AG04449 (cell line): Measurements from ENCODE around the gene PRDM5.
"Not testable (repeated sequence)": the region's sequence is repeated elsewhere in the genome, so short reads cannot be mapped to it uniquely, and the experiment has no call there.

ENCODE experiments used
- CTCF ChIA-PET: fragments of 350-600 bp; formaldehyde crosslinking; extraction: SDS; loops from one replicate; lab custom pipeline; 2021; ENCODE audit warnings: antibody characterized with exemption; lab: Yijun Ruan, JAX
- POLR2A ChIA-PET: fragments of 400-600, 350-600 bp; formaldehyde crosslinking; extraction: SDS; loops from one replicate; lab custom pipeline; 2020; ENCODE audit warnings: antibody characterized with exemption, inconsistent platforms; lab: Yijun Ruan, JAX
- DNase-seq: peaks from one replicate; pipeline ENCODE4 v3.0.0-alpha.2; 2010; ENCODE audit warnings: low read depth, low spot score
- H3K4me3 ChIP-seq: 2 replicates; pipeline ENCODE4 v1.5.1; 2011; ENCODE audit warnings: low read depth, mild to moderate bottlenecking, control low read depth, low read length
- TF ChIP-seq, protein P1 (sequence below): IDR thresholded peaks from one replicate; pipeline ENCODE4 v1.5.1; 2011; ENCODE audit warnings: mild to moderate bottlenecking, moderate library complexity, low read length, control low read depth, inconsistent platforms; ENCODE audit not compliant: insufficient read depth; ENCODE audit errors: missing control alignments

The PRDM5 gene

GRCh38 chr4:120749445-120750151, 172.9 kb downstream of the PRDM5 start:
- TF ChIP-seq, protein P1, sequence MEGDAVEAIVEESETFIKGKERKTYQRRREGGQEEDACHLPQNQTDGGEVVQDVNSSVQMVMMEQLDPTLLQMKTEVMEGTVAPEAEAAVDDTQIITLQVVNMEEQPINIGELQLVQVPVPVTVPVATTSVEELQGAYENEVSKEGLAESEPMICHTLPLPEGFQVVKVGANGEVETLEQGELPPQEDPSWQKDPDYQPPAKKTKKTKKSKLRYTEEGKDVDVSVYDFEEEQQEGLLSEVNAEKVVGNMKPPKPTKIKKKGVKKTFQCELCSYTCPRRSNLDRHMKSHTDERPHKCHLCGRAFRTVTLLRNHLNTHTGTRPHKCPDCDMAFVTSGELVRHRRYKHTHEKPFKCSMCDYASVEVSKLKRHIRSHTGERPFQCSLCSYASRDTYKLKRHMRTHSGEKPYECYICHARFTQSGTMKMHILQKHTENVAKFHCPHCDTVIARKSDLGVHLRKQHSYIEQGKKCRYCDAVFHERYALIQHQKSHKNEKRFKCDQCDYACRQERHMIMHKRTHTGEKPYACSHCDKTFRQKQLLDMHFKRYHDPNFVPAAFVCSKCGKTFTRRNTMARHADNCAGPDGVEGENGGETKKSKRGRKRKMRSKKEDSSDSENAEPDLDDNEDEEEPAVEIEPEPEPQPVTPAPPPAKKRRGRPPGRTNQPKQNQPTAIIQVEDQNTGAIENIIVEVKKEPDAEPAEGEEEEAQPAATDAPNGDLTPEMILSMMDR: no peak
- no peak overlapping the region for H3K4me3 ChIP-seq
- ChIA-PET POLR2A (no interaction called here), CTCF (interaction anchor here (1.3 kb wide), 1 partner anchor 9 kb away, joined by 3 read pairs; no protein-coding TSS in a partner anchor)
- no peak for DNase-seq

DNA sequence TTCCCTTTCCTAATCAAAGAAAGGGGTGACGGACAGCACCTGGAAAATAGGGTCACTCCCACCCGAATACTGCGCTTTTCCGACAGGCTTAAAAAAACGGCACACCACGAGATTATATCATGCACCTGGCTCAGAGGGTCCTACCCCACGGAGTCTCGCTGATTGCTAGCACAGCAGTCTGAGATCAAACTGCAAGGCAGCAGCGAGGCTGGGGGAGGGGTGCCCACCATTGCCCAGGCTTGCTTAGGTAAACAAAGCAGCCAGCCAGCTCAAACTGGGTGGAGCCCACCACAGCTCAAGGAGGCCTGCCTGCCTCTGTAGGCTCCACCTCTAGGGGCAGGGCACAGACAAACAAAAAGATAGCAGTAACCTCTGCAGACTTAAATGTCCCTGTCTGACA, 180.9 kb downstream of the PRDM5 start:
- POLR2A ChIA-PET, H3K4me3 ChIP-seq, CTCF ChIA-PET, DNase-seq: not testable (repeated sequence)

GRCh38 chr4:120736312-120736711, 186.2 kb downstream of the PRDM5 start:
- POLR2A ChIA-PET: no interaction called here
- DNase-seq: no peak
- TF ChIP-seq, protein P1: no peak
- no peak overlapping the region for H3K4me3 ChIP-seq
- CTCF ChIA-PET: no interaction called here

DNA sequence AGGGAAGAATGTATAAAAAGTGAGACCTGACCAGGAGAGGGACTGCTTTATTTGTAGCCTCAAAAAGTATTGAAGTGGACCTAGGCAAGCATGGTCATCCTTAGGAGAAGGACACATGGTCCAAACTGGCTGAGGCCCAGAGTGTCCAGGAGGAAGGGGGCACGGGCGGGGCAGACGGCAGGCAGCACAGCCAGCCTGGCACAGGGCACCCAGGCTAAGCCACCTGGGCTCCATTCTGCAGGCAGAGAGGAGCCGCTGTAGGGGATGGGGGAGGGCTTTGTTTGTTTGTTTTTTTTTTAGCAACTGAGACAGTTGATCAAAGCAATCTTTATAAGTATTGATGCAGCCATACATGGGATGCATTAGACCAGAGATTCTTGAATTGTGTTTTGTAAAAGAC, 188.6 kb downstream of the PRDM5 start:
- ChIA-PET POLR2A (no interaction called here), CTCF (no interaction called here)
- no peak for DNase-seq
- H3K4me3 ChIP-seq: no peak overlapping the region
- TF ChIP-seq, protein P1: no peak

- ChIA-PET POLR2A (no interaction called here), CTCF (interaction anchor here (0.8 to 1.7 kb wide), 2 partner anchors 13 to 245 kb away, joined by 3 to 10 read pairs; no protein-coding TSS in a partner anchor)
- DNase-seq: no peak
- H3K4me3 ChIP-seq: no peak overlapping the region
- TF ChIP-seq, protein P1: no peak
These were observed 189.5 kb downstream of the PRDM5 start for GRCh38 chr4:120733054-120733453.

- ChIA-PET POLR2A (no interaction called here), CTCF (interaction anchor here (0.6 to 1.7 kb wide), 2 partner anchors 11 to 166 kb away, joined by 3 to 10 read pairs; no protein-coding TSS in a partner anchor)
- TF ChIP-seq, protein P1: no peak
- DNase-seq: no peak
- H3K4me3 ChIP-seq: no peak overlapping the region
These were observed 191.0 kb downstream of the PRDM5 start for GRCh38 chr4:120731561-120731960.
